NCI-H1092 treated with DMSO at 0.1 percent for 48 hours (cell line): ENCODE measurements around the gene ZNF148.
"Not testable (repeated sequence)": the region's sequence is repeated elsewhere in the genome, so short reads cannot be mapped to it uniquely, and the experiment has no call there.

Source experiments
- DNase-seq: peaks from one replicate; lab custom pipeline; 2025; lab: John Stamatoyannopoulos, UW

Gene ZNF148

GRCh38 chr3:125374501-125374995 is 577 bp downstream of the ZNF148 start:
- DNase-seq = peak; percentile 28

- no peak for DNase-seq
Measured at GRCh38 chr3:125367403-125368230, 7.5 kb downstream of the ZNF148 start.

GRCh38 chr3:125366132-125366531 is 9.0 kb downstream of the ZNF148 start:
- DNase-seq = no peak

GRCh38 chr3:125359700-125360099 is 15.4 kb downstream of the ZNF148 start:
- DNase-seq = peak; percentile 11

- no peak for DNase-seq
Measured at GRCh38 chr3:125358923-125359322, 16.2 kb downstream of the ZNF148 start.

GRCh38 chr3:125357837-125358236 is 17.3 kb downstream of the ZNF148 start:
- DNase-seq = no peak

GRCh38 chr3:125357032-125357658 is 18.0 kb downstream of the ZNF148 start:
- peak; percentile 46 for DNase-seq

GRCh38 chr3:125356140-125357026 is 18.7 kb downstream of the ZNF148 start:
- no peak for DNase-seq

GRCh38 chr3:125353659-125354058 is 21.5 kb downstream of the ZNF148 start:
- no peak for DNase-seq

GRCh38 chr3:125353128-125353527 is 22.0 kb downstream of the ZNF148 start:
- DNase-seq = no peak

- DNase-seq = no peak
Measured at GRCh38 chr3:125351814-125352456, 23.2 kb downstream of the ZNF148 start.

- DNase-seq = no peak
Measured at GRCh38 chr3:125351152-125351551, 24.0 kb downstream of the ZNF148 start.

GRCh38 chr3:125350597-125350996 is 24.5 kb downstream of the ZNF148 start:
- DNase-seq = no peak

GRCh38 chr3:125349556-125350165 is 25.5 kb downstream of the ZNF148 start:
- no peak for DNase-seq

GRCh38 chr3:125349055-125349454 is 26.1 kb downstream of the ZNF148 start:
- no peak for DNase-seq

- DNase-seq = not testable (repeated sequence)
Measured at GRCh38 chr3:125343367-125343766, 31.8 kb downstream of the ZNF148 start.

- no peak for DNase-seq
Measured at GRCh38 chr3:125340121-125340520, 35.0 kb downstream of the ZNF148 start.

- no peak for DNase-seq
Measured at GRCh38 chr3:125337506-125337905, 37.6 kb downstream of the ZNF148 start.

- DNase-seq = no peak
Measured at GRCh38 chr3:125334675-125335560, 40.2 kb downstream of the ZNF148 start.

- no peak for DNase-seq
Measured at GRCh38 chr3:125332504-125332903, 42.6 kb downstream of the ZNF148 start.
